Fibroblast of peridontal ligament (primary cell): ENCODE results near the gene KCNA10.

ENCODE experiments used
- DNase-seq: peaks from one replicate; pipeline ENCODE4 v3.0.0-alpha.2; 2010; ENCODE audit errors: extremely low read depth

Gene KCNA10

DNA sequence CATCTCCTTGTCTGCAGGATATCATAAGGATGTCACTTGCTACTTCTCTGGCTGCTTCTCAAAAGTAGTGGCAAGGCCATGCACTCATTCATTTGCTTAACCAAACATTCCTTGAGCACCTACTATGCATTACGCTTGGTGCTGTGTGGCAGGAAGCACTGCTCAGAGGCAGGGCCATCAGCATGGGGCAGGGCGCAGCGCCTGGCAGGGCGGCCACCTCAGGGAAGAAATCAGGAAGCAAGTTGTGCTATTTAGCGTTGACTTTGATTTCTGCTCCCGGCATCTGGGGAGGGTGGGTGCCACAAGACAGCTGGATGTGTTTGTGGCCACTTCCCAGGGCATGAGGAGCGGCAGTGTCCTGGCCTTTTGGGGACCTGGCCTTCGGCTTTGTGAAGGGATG is 40.1 kb downstream of the KCNA10 start:
- no peak for DNase-seq

DNA sequence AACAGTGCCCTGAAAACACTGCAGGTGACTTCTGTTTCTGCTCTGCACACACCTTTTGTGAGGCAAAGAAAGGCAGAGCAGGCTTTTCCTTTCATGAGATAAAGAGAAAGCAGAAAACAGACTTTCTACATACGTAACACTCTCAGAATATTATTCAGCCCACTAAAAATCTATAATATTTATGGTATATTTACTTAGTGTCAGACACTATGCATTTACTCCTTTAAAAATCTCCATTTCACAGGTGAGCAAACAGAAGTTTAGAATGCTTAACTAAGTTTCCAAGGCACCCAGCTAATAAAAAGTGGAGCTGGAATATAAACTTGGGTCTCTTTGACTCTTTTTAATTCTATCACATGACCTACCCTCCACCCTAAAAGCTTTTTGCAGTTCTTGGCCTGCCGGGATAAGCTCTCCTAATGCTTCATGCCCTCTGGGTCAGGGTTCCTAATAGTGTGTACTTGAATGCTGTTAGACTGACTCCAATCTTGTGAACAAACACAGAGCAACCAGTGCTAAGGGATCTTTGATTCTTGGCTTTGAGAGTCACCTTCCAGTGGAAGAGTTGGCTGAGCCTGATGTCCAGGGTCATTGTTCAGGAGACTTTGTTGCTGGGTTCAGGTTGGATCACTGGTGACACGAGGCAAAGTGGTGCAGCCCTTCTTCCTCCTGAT is 40.9 kb downstream of the KCNA10 start:
- DNase-seq: no peak

DNA sequence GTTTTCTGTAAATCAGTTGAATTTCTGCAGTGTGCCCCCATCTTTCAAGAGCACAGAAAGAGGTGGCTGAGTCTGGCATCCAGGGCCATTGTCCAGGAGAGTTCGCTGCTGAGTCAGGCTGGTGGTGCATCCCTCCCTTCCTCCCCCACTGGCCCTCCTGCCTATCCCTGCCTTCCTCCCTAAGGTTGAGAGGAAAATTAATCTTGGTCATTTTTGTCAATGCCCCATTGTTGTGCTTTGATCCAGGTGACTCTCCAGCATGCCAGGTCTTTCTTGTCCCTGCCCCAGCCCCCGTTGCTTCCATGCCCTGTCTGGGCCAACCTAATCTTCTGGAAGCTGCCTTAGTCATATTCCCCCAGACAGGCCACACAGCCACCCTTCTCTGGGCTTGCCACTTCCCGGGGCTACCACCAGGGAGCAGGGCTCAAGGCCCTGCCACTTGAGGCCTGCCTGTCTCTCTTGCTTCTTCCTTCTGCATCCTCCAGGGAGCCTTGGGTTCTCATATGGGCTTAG is 41.5 kb downstream of the KCNA10 start:
- DNase-seq: no peak

DNA sequence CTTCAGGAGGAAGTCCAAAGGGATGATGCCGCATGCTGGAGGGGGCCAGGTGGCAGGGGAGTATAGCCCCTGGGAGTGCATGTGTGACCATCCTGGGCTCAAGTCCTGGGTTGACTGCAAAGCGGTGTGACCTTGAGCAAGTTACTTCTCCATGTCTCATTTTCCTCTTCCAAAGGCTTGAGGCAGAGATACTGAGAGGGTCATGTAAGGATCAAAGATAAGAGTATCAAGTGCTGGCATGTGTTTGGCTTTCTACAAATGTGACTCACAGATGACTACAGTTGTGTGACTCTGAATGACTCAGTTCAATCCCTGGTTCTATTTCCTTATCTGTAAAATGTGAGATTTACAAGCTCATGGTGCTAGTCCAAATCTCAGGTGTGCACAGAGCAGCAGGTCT is 41.9 kb downstream of the KCNA10 start:
- DNase-seq: peak; percentile 39

DNA sequence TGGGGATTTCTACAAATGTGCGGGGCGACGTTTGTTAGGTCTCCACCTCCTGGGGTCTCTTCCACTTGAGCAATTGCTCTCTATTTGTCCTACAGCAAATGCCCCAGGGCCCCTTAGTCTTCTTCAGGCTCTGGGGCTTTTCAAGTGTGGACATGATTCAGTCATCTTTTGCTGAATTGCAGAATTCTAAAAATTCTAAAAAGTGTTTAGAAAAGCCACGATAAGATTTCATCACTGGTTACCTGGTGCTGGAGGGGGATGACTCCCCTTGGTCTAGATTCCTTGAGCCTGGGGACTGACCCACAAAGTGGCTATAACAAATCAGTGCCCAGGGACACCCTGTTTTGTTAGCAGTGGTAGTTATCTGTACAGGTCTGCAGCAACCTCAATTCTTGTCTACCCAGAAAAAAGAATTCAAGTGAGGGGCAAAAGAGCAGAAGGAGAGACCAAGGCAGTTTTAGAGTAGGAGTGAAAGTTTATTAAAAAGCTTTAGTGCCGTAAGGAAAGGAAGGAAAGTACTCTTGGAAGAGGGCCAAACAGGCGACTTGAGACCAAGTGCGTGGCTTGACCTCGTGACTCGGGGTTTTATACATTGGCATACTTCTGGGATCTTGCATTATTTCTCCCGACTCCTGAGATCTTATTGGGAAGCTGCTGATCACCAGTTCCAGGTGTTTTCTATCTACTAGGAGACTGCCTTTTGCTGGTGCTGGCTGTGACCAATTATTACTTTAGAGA is 42.8 kb downstream of the KCNA10 start:
- DNase-seq: no peak

DNA sequence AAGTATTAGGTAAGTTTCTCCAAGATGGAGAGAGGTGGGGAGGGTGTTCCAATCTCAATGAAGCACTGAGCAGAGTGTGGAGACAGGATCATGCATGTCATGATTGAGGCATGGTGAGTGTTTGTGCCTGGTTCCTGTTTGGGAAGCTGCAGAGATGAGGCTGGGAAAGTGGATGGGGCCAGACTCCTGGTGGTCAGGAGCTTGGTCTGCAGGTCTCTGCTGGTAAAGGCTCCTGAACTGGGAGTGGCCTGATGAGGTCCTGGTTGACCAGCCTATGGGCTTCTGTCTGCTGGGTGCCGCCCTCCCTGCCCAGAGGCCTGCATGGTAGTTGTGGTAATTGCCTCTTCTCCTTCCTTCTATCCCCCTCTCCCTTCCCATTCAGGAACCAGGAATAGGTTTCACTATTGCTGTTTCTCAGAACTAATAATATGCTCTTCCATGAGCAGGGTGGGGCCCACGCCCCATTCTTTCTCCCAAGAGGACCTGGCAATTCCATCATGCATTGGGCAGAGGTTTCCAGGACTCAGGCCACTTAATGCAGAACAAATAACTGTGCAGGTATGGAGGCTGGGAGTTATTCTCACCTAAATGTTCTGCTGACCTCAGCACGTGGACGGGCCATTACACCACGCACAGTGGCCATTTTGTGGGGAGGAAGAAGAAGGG is 43.5 kb downstream of the KCNA10 start:
- no peak for DNase-seq

DNA sequence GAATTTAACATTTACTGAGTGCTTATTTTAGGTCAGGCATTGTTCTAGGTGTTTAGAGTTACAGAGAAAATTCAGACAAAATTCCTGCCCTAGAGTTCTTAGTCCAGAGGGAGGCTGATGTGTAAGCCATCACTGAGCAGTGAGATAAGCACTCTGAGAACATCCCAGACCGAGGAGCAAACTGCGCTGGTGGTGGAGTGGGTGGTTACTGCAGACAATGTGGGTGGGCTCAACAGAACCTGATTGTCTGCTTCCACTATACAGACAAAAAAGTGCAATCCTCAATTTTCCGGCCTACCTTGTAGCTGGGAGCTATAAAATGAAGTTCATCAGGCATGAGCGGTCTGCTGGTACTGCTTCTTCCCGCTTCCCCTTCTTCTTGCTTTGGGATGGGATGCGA is 44.5 kb downstream of the KCNA10 start:
- no peak for DNase-seq

DNA sequence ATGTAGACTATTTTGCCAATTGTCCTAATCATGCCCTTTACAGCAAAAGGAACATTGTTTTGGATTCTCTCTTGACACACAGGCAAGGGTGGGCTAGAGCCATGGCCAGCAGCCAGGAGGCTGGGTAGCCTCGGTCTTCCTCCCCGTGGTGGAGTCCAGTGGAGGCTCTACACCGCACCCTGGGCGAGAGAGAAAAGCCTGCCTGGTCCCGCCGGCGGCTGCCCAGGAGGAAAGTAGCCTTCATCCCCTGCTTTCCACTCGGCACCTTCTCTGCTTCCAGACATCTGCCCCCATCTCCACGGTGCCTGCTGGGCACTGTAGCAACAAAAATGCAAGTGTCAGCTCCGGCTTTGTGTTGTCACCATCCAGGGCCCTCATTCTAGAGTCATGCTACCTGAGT is 46.4 kb downstream of the KCNA10 start:
- DNase-seq: no peak

DNA sequence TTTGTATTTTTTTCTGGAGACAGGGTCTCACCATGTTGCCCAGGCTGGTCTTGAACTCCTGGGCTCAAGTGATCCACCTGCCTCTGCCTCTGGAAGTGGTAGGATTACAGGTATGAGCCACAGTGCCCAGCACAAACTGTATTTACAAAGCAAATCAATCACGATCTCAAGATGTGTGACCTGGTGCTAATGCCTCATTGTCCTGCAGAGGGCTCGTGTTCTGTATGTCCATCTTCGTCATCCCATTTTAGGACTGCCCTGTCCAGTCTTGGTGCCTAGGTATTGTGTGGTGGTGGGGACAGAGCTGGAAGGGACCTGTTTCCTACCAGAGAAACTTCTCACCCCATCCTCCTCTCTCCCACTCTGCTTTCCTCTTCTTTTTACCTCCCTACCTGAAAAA is 47.8 kb downstream of the KCNA10 start:
- DNase-seq: no peak
